ENCODE measurements around the gene CPA5.

GRCh38 chr7:130359276-130359857 lies 14.8 kb downstream of the CPA5 start:
- no peak for TF ChIP-seq CTCF (IDR thresholded peaks at IDR 0.05; ENCODE audit: control extremely low read depth in 1 of 3, insufficient read depth in 1 of 3, low read depth in 1 of 3, low read length in 3 of 3)
- no peak for TF ChIP-seq MAX (IDR thresholded peaks at IDR 0.05)

Measured in H1 (cell line).